AG09309 (cell line): ENCODE measurements around the gene FRZB.
"Not testable (repeated sequence)": the region's sequence is repeated elsewhere in the genome, so short reads cannot be mapped to it uniquely, and the experiment has no call there.

ENCODE experiments used
- DNase-seq: peaks from one replicate; pipeline ENCODE4 v3.0.0-alpha.2; 2010; ENCODE audit warnings: low read depth
- H3K4me3 ChIP-seq: 2 replicates; pipeline ENCODE4 v1.5.1; 2011; ENCODE audit warnings: mild to moderate bottlenecking, low read depth, low read length, moderate library complexity; ENCODE audit not compliant: control insufficient read depth
- CTCF ChIP-seq: IDR thresholded peaks from 2 replicates; pipeline ENCODE4 v1.5.1; 2011; ENCODE audit warnings: mild to moderate bottlenecking, low read depth, low read length, inconsistent platforms; ENCODE audit not compliant: insufficient read depth, control insufficient read depth; ENCODE audit errors: missing control alignments

The FRZB gene

GRCh38 chr2:182901748-182902147, 35.3 kb upstream of the FRZB start:
- TF ChIP-seq CTCF = no peak
- no peak overlapping the region for H3K4me3 ChIP-seq
- no peak for DNase-seq

DNA sequence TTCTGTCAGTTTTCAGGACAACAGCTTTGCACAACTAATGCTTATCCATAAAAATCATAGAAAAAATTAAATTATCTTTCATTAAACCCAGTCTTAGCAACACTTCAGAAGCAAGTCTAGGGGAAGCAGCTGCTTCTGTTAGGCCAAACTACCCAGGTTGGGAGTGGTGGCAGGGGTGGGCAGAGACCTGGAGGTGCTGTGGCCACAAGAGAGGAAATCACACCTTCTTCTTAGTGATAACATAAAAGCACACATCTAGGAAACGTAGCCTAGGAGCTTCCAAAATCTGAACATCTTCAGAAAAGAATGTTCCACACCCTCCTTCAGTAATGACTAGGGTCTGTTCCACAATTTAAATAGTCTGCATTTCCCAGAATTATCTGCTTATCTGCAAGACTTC, 32.3 kb upstream of the FRZB start:
- no peak for DNase-seq
- no peak overlapping the region for H3K4me3 ChIP-seq
- no peak for TF ChIP-seq CTCF

DNA sequence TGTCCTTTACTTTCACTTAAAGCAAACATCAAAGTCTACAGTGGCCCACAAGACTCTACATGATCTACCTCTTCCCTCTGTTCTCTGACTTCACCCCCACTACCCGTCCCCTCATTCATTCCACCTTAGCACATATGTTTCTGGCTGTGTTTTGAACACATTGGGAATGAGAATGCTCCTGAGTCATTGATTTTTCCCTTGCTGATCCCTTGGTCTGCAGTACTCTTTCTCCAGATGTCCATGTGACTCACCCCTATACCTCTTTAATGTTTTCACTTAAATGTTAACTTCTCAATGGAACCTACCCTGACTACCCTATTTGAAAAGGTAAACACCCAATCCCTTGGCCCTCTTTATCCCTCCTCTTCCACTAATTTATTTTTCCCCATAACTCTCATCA, 30.7 kb upstream of the FRZB start:
- no peak for DNase-seq
- TF ChIP-seq CTCF = no peak
- H3K4me3 ChIP-seq = no peak overlapping the region

GRCh38 chr2:182895798-182896197, 29.4 kb upstream of the FRZB start:
- DNase-seq = no peak
- no peak overlapping the region for H3K4me3 ChIP-seq
- no peak for TF ChIP-seq CTCF

DNA sequence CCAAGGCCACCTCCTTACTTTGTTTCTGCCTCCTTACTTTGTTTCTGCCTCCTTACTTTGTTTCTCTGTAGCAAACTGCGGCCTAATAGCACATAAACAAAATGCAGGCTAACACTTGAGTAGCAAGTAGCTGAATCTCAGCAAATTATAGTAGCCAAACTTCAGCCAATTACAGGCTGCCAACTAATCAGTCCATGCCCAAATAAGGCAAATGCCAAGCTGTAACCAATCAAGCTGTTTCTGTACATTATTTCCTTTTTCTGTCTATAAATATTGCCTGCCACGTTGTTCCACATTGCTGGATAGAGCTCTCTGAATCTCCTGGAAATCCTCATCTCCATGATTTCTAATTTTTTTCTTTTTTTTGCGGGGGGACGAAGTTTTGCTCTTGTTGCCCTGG, 28.7 kb upstream of the FRZB start:
- no peak overlapping the region for H3K4me3 ChIP-seq
- no peak for DNase-seq
- TF ChIP-seq CTCF = no peak

GRCh38 chr2:182894174-182894573, 27.7 kb upstream of the FRZB start:
- H3K4me3 ChIP-seq = no peak overlapping the region
- no peak for DNase-seq
- TF ChIP-seq CTCF = no peak

DNA sequence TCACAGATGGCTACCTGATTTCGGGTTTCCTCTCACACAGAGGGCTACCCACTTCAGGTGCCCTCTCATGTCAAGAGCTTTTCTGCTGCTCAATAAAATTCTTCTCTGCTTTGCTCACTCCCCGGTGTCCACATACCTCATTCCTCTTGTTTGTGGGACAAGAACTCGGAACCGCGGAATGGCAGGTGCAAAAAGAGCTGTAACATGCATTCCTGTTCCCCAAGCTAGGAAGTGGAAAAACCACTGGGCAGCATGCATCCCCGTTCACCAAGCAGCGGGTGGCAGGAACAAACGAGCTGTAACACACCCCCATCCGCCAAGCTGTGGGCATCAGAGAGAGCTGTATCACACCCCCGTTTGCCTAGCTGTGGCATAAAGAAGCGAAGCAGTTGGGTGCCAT, 27.2 kb upstream of the FRZB start:
- TF ChIP-seq CTCF = no peak
- no peak for DNase-seq
- no peak overlapping the region for H3K4me3 ChIP-seq

GRCh38 chr2:182893035-182893434, 26.6 kb upstream of the FRZB start:
- H3K4me3 ChIP-seq, DNase-seq: not testable (repeated sequence)
